MCF 10A (cell line): Measurements from ENCODE around the gene CRACDL. TPM values are rescaled to one million over a fixed set of nuclear protein-coding genes. Genes with fewer than 3 reads are reported as not detected.

Experiments used
- BruUV-seq: library from RNA; stranded (reverse); fragments of 400-500 nt; replicated peaks from 2 replicates; lab custom pipeline; 2021; lab: Mats Ljungman, UMichigan
- CTCF ChIA-PET: fragments of 300-600 bp; sonication (Branson Sonifier 250); formaldehyde crosslinking; extraction: SDS; loops from one replicate; lab custom pipeline; 2021; ENCODE audit warnings: antibody characterized with exemption, inconsistent platforms; lab: Yijun Ruan, JAX
- POLR2A ChIA-PET: fragments of 300-600, 350-650 bp; sonication (Branson Sonifier 250); formaldehyde crosslinking; extraction: SDS; loops from one replicate; lab custom pipeline; 2020; ENCODE audit warnings: antibody characterized with exemption, inconsistent platforms; lab: Yijun Ruan, JAX
- DNase-seq: peaks from one replicate; pipeline ENCODE4 v3.0.0-alpha.2; 2018; ENCODE audit not compliant: unreplicated experiment
- H3K27ac Mint-ChIP-seq: one replicate; pipeline ENCODE4 v1.8.0; 2022; ENCODE audit warnings: mild to moderate bottlenecking, low read depth, mixed read lengths; ENCODE audit not compliant: unreplicated experiment
- H3K27me3 Mint-ChIP-seq: one replicate; pipeline ENCODE4 v1.8.0; 2022; ENCODE audit warnings: mixed read lengths; ENCODE audit not compliant: insufficient read depth, unreplicated experiment
- H3K36me3 Mint-ChIP-seq: one replicate; pipeline ENCODE4 v1.8.0; 2022; ENCODE audit warnings: mild to moderate bottlenecking, moderate library complexity, mixed read lengths; ENCODE audit not compliant: insufficient read depth, unreplicated experiment
- H3K4me1 Mint-ChIP-seq: one replicate; pipeline ENCODE4 v1.8.0; 2022; ENCODE audit warnings: mixed read lengths; ENCODE audit not compliant: insufficient read depth, unreplicated experiment
- H3K4me3 Mint-ChIP-seq: one replicate; pipeline ENCODE4 v1.8.0; 2022; ENCODE audit warnings: mild to moderate bottlenecking, moderate library complexity, mixed read lengths; ENCODE audit not compliant: unreplicated experiment
- H3K9me3 Mint-ChIP-seq: one replicate; pipeline ENCODE4 v1.8.0; 2022; ENCODE audit warnings: mixed read lengths; ENCODE audit not compliant: unreplicated experiment
- CTCF ChIP-seq: fragments of 200-600 bp; IDR thresholded peaks from one replicate; pipeline ENCODE4 v1.8.0; 2022; ENCODE audit warnings: antibody characterized with exemption, mild to moderate bottlenecking; ENCODE audit not compliant: unreplicated experiment
- intact Hi-C: fragments of 100-400 bp; cut with micrococcal nuclease; formaldehyde crosslinking; loops from 2 replicates; pipeline ENCODE4 v1.14.1; 2022
- total RNA-seq: library from RNA; stranded (reverse); gene quantifications from 2 replicates; pipeline ENCODE4 v1.2.3, GENCODE V29; 2022

Gene CRACDL
- total RNA-seq, 1 experiment from 2014 or later: 12.9 TPM

- no TSS peak for BruUV-seq
- intact Hi-C loops: no loop called here
- Mint-ChIP-seq H3K27me3 (no peaks in the 10 kb centered on the region), H3K36me3 (peaks cover 38% of the 10 kb centered on the region), H3K4me1 (no peaks in the 10 kb centered on the region), H3K9me3 (no peaks in the 10 kb centered on the region), H3K27ac (no peak overlapping the region), H3K4me3 (no peak overlapping the region)
- POLR2A ChIA-PET: no interaction called here
- TF ChIP-seq CTCF: no peak
- CTCF ChIA-PET: interaction anchor here (0.9 to 1.2 kb wide), 3 partner anchors 8 to 178 kb away, joined by 3 read pairs; no protein-coding TSS in a partner anchor
- no peak for DNase-seq
Measured at GRCh38 chr2:98827625-98828368, 108.2 kb downstream of the CRACDL start.

- Mint-ChIP-seq H3K27me3 (no peaks in the 10 kb centered on the region), H3K4me1 (no peaks in the 10 kb centered on the region), H3K27ac (no peak overlapping the region), H3K9me3 (no peaks in the 10 kb centered on the region), H3K4me3 (no peak overlapping the region), H3K36me3 (peaks cover 41% of the 10 kb centered on the region)
- POLR2A ChIA-PET: no interaction called here
- BruUV-seq: no TSS peak
- no peak for TF ChIP-seq CTCF
- DNase-seq: no peak
- intact Hi-C loops: no loop called here
- CTCF ChIA-PET: interaction anchor here (0.5 to 1.2 kb wide), 4 partner anchors 9 to 177 kb away, joined by 3 read pairs; no protein-coding TSS in a partner anchor
Measured at GRCh38 chr2:98826856-98827255, 109.2 kb downstream of the CRACDL start.

GRCh38 chr2:98825858-98826257, 110.2 kb downstream of the CRACDL start:
- ChIA-PET POLR2A (no interaction called here), CTCF (interaction anchor here (1.0 kb wide), 1 partner anchor 177 kb away, joined by 3 read pairs; no protein-coding TSS in a partner anchor)
- Mint-ChIP-seq H3K9me3 (no peaks in the 10 kb centered on the region), H3K4me1 (no peaks in the 10 kb centered on the region), H3K36me3 (peaks cover 51% of the 10 kb centered on the region), H3K27ac (no peak overlapping the region), H3K27me3 (no peaks in the 10 kb centered on the region), H3K4me3 (no peak overlapping the region)
- no peak for DNase-seq
- BruUV-seq: no TSS peak
- TF ChIP-seq CTCF: no peak
- intact Hi-C loops: no loop called here

- no peak for TF ChIP-seq CTCF
- Mint-ChIP-seq H3K9me3 (no peaks in the 10 kb centered on the region), H3K4me3 (no peak overlapping the region), H3K36me3 (peaks cover 55% of the 10 kb centered on the region), H3K27me3 (no peaks in the 10 kb centered on the region), H3K4me1 (no peaks in the 10 kb centered on the region), H3K27ac (no peak overlapping the region)
- intact Hi-C loops: no loop called here
- BruUV-seq: no TSS peak
- ChIA-PET CTCF (interaction anchor here (1.0 kb wide), 1 partner anchor 176 kb away, joined by 3 read pairs; no protein-coding TSS in a partner anchor), POLR2A (no interaction called here)
- DNase-seq: no peak
Measured at GRCh38 chr2:98825404-98825803, 110.6 kb downstream of the CRACDL start.
